GM18505 (cell line): ENCODE data around the gene ASB18.

Experiments
- ATAC-seq: cut with Tn5 transposase; IDR thresholded peaks from one replicate; pipeline ENCODE4 v1.9.1; 2021; ENCODE audit not compliant: unreplicated experiment
- POLR2A ChIP-seq: IDR thresholded peaks from 4 replicates; pipeline ENCODE4 v1.6.1; 2011; ENCODE audit warnings: borderline replicate concordance; ENCODE audit not compliant: insufficient read depth, insufficient read length; ENCODE audit errors: extremely low read depth

The ASB18 gene

GRCh38 chr2:236167297-236168109 is 96.7 kb downstream of the ASB18 start:
- TF ChIP-seq POLR2A = no peak
- ATAC-seq = no peak

GRCh38 chr2:236166796-236167296 is 97.4 kb downstream of the ASB18 start:
- no peak for TF ChIP-seq POLR2A
- no peak for ATAC-seq

GRCh38 chr2:236165842-236166795 is 98.1 kb downstream of the ASB18 start:
- TF ChIP-seq POLR2A = no peak
- ATAC-seq = no peak

- no peak for TF ChIP-seq POLR2A
- no peak for ATAC-seq
Observed at GRCh38 chr2:236164925-236165841, 99.0 kb downstream of the ASB18 start.

- no peak for TF ChIP-seq POLR2A
- ATAC-seq = no peak
Observed at GRCh38 chr2:236164201-236164924, 99.8 kb downstream of the ASB18 start.

GRCh38 chr2:236163471-236164200 is 100.6 kb downstream of the ASB18 start:
- no peak for ATAC-seq
- TF ChIP-seq POLR2A = no peak

- no peak for ATAC-seq
- TF ChIP-seq POLR2A = no peak
Observed at GRCh38 chr2:236162882-236163470, 101.2 kb downstream of the ASB18 start.

- no peak for TF ChIP-seq POLR2A
- no peak for ATAC-seq
Observed at GRCh38 chr2:236162031-236162845, 102.0 kb downstream of the ASB18 start.

GRCh38 chr2:236161531-236161930 is 102.7 kb downstream of the ASB18 start:
- ATAC-seq = no peak
- TF ChIP-seq POLR2A = no peak

GRCh38 chr2:236161082-236161462 is 103.1 kb downstream of the ASB18 start:
- TF ChIP-seq POLR2A = no peak
- no peak for ATAC-seq
